H1 (cell line): ENCODE data around the gene RWDD3. TPM values are rescaled to one million over a fixed set of nuclear protein-coding genes. Genes with fewer than 3 reads are reported as not detected.

Source experiments
- CTCF ChIA-PET: fragments of 300-600 bp; sonication (Branson Sonifier 250); formaldehyde crosslinking; loops from one replicate; lab custom pipeline; 2021; ENCODE audit not compliant: partially characterized antibody; lab: Charles Lee
- POLR2A ChIA-PET: fragments of 300-600 bp; sonication (Branson Sonifier 250); formaldehyde crosslinking; loops from one replicate; lab custom pipeline; 2021; ENCODE audit warnings: inconsistent platforms; ENCODE audit not compliant: partially characterized antibody; lab: Charles Lee
- DNase-seq, 2 experiments: peaks; one replicate each; pipeline versions ENCODE4 v3.0.0 to v3.0.0-alpha.2; 2010 to 2022; ENCODE audit warnings: low spot score in 2 of 2, low read depth in 1 of 2, mixed read lengths in 1 of 2
- FAIRE-seq: peaks from 2 replicates; lab custom pipeline; 2011; peaks lifted over from hg19 to GRCh38; lab: Jason Lieb, UNC
- H2AFZ ChIP-seq: 2 replicates; pipeline ENCODE4 v1.8.1; 2012; ENCODE audit warnings: low read length, inconsistent platforms
- H2AK5ac ChIP-seq: 2 replicates; pipeline ENCODE4 v1.6.1; 2013; ENCODE audit warnings: low read depth, low read length
- H2BK120ac ChIP-seq: replicated peaks from 2 replicates; pipeline ENCODE3; 2013; ENCODE audit warnings: low read depth, low read length, inconsistent platforms
- H2BK12ac ChIP-seq: 2 replicates; pipeline ENCODE4 v1.6.1; 2013; ENCODE audit warnings: low read depth, low read length
- H2BK15ac ChIP-seq: 2 replicates; pipeline ENCODE4 v1.6.1; 2013; ENCODE audit warnings: low read length
- H2BK20ac ChIP-seq: 2 replicates; pipeline ENCODE4 v1.6.1; 2013; ENCODE audit warnings: low read length
- H2BK5ac ChIP-seq: 2 replicates; pipeline ENCODE4 v1.6.1; 2013; ENCODE audit warnings: low read depth, low read length
- H3K14ac ChIP-seq: 2 replicates; pipeline ENCODE4 v1.6.1; 2013; ENCODE audit warnings: inconsistent platforms; ENCODE audit not compliant: insufficient read length
- H3K18ac ChIP-seq: 2 replicates; pipeline ENCODE4 v1.6.1; 2013; ENCODE audit warnings: low read length; ENCODE audit errors: extremely low read depth
- H3K23ac ChIP-seq: 2 replicates; pipeline ENCODE4 v1.6.1; 2013; ENCODE audit warnings: inconsistent platforms; ENCODE audit not compliant: insufficient read length
- H3K23me2 ChIP-seq: 2 replicates; pipeline ENCODE4 v1.6.1; 2013; ENCODE audit warnings: low read depth, low read length
- H3K27ac ChIP-seq: 2 replicates; pipeline ENCODE4 v1.6.1; 2011; ENCODE audit warnings: low read depth, low read length, inconsistent platforms
- H3K27me3 ChIP-seq, 4 experiments: replicated peaks in 1 of 4; 1 replicate in 1 of 4; 2 replicates in 3 of 4; pipeline versions ENCODE4 v1.6.1 to v1.8.1; 2011 to 2013; ENCODE audit warnings: low read length in 3 of 4, mild to moderate bottlenecking in 3 of 4, inconsistent platforms in 2 of 4, mixed read lengths in 2 of 4, moderate library complexity in 1 of 4; ENCODE audit not compliant: control insufficient read depth in 3 of 4, insufficient read depth in 3 of 4; ENCODE audit errors: extremely low read depth in 1 of 4
- H3K36me3 ChIP-seq, 4 experiments: 2 replicates each; pipeline versions ENCODE4 v1.6.1 to v1.8.1; 2011 to 2013; ENCODE audit warnings: mild to moderate bottlenecking in 4 of 4, low read length in 3 of 4, moderate library complexity in 2 of 4, control low read depth in 1 of 4, inconsistent platforms in 1 of 4; ENCODE audit not compliant: insufficient read depth in 4 of 4, control insufficient read depth in 2 of 4
- H3K4ac ChIP-seq: replicated peaks from 2 replicates; pipeline ENCODE3; 2013; ENCODE audit warnings: low read length, low read depth, mixed read lengths, inconsistent platforms; ENCODE audit not compliant: insufficient read length
- H3K4me1 ChIP-seq, 4 experiments: replicated peaks in 1 of 4; 1 replicate in 1 of 4; 2 replicates in 3 of 4; pipeline versions ENCODE4 v1.6.1 to v1.8.1; 2011 to 2013; ENCODE audit warnings: low read length in 3 of 4, inconsistent platforms in 2 of 4, mixed read lengths in 1 of 4; ENCODE audit not compliant: insufficient read depth in 4 of 4, control insufficient read depth in 3 of 4
- H3K4me2 ChIP-seq, 2 experiments: 2 replicates each; pipeline versions ENCODE4 v1.6.1 to v1.8.1; 2011 to 2013; ENCODE audit warnings: low read depth in 2 of 2, low read length in 2 of 2, control low read depth in 1 of 2, inconsistent platforms in 1 of 2, mild to moderate bottlenecking in 1 of 2; ENCODE audit not compliant: insufficient read depth in 1 of 2
- H3K4me3 ChIP-seq, 4 experiments: fragments of 200-600, 300-600 bp in 1 of 4; sonication (generic), shearing (Covaris generic), sonication (Bioruptor Twin) in 1 of 4; 2 replicates each; pipeline versions ENCODE4 v1.5.1 to v1.8.1; 2011 to 2016; ENCODE audit warnings: low read length in 4 of 4, low read depth in 3 of 4, control low read depth in 2 of 4, inconsistent platforms in 2 of 4, mild to moderate bottlenecking in 2 of 4, mixed read lengths in 1 of 4, moderate library complexity in 1 of 4; ENCODE audit not compliant: insufficient read depth in 2 of 4; ENCODE audit errors: extremely low read depth in 1 of 4
- H3K56ac ChIP-seq: replicated peaks from 2 replicates; pipeline ENCODE3; 2013; ENCODE audit warnings: low read depth, mild to moderate bottlenecking, mixed read lengths, low read length, inconsistent platforms; ENCODE audit not compliant: insufficient read length
- H3K79me1 ChIP-seq: 2 replicates; pipeline ENCODE4 v1.6.1; 2013; ENCODE audit warnings: low read depth, low read length, control low read depth
- H3K79me2 ChIP-seq, 2 experiments: 2 replicates each; pipeline versions ENCODE4 v1.6.1 to v1.8.1; 2012 to 2013; ENCODE audit warnings: low read length in 2 of 2, mild to moderate bottlenecking in 2 of 2, inconsistent platforms in 1 of 2; ENCODE audit not compliant: insufficient read depth in 2 of 2, control insufficient read depth in 1 of 2
- H3K9ac ChIP-seq, 4 experiments: replicated peaks in 1 of 4; 1 replicate in 1 of 4; 2 replicates in 3 of 4; pipeline versions ENCODE4 v1.6.1 to v1.8.1; 2011 to 2013; ENCODE audit warnings: low read depth in 3 of 4, low read length in 3 of 4, control low read depth in 2 of 4, mild to moderate bottlenecking in 2 of 4, moderate library complexity in 2 of 4, inconsistent platforms in 1 of 4; ENCODE audit errors: extremely low read depth in 1 of 4
- H3K9me3 ChIP-seq, 2 experiments: 2 replicates each; pipeline versions ENCODE4 v1.6.1 to v1.8.1; 2012 to 2013; ENCODE audit warnings: mild to moderate bottlenecking in 2 of 2, moderate library complexity in 2 of 2, control low read depth in 1 of 2, inconsistent platforms in 1 of 2, low read depth in 1 of 2, low read length in 1 of 2, mixed read lengths in 1 of 2; ENCODE audit not compliant: insufficient read depth in 2 of 2
- H4K20me1 ChIP-seq, 2 experiments: replicated peaks in 1 of 2; 2 replicates each; pipeline versions ENCODE3 to v1.8.1; 2011 to 2013; ENCODE audit warnings: inconsistent platforms in 2 of 2, low read length in 2 of 2, mild to moderate bottlenecking in 1 of 2; ENCODE audit not compliant: insufficient read depth in 2 of 2, control insufficient read depth in 1 of 2
- H4K5ac ChIP-seq: 2 replicates; pipeline ENCODE4 v1.6.1; 2013; ENCODE audit warnings: low read length, low read depth, mixed read lengths, inconsistent platforms; ENCODE audit not compliant: insufficient read length
- H4K8ac ChIP-seq: 2 replicates; pipeline ENCODE4 v1.8.0; 2013; ENCODE audit warnings: mild to moderate bottlenecking, moderate library complexity, low read length, inconsistent platforms; ENCODE audit not compliant: insufficient read depth; ENCODE audit errors: extremely low read depth
- H4K91ac ChIP-seq: replicated peaks from 2 replicates; pipeline ENCODE3; 2013; ENCODE audit warnings: low read length, mixed read lengths, inconsistent platforms; ENCODE audit not compliant: insufficient read length
- ASH2L ChIP-seq: fragments of 200-600, 300-600 bp; sonication (generic); IDR thresholded peaks from one replicate; pipeline ENCODE4 v1.7.1; 2017; ENCODE audit warnings: low read length
- CEBPB ChIP-seq: IDR thresholded peaks from 2 replicates; pipeline ENCODE4 v1.6.1; 2012; ENCODE audit warnings: low read depth, low read length
- CHD1 ChIP-seq: IDR thresholded peaks from 2 replicates; pipeline ENCODE4 v1.6.1; 2012; ENCODE audit warnings: low read depth, low read length, improper control_type of control experiment
- CTBP2 ChIP-seq: IDR thresholded peaks from 2 replicates; pipeline ENCODE4 v1.7.0; 2011; ENCODE audit warnings: borderline replicate concordance, mild to moderate bottlenecking, moderate library complexity, mixed read lengths, low read length; ENCODE audit not compliant: insufficient read depth, insufficient read length
- HDAC6 ChIP-seq: IDR thresholded peaks from one replicate; pipeline ENCODE4 v1.7.1; 2012; ENCODE audit warnings: low read depth, mild to moderate bottlenecking, inconsistent platforms, low read length, moderate library complexity
- RAD21 ChIP-seq, 2 experiments: IDR thresholded peaks in 1 of 2; conservative IDR thresholded peaks in 1 of 2; 2 replicates each; pipeline ENCODE4 v1.6.1; 2011; ENCODE audit warnings: low read depth in 2 of 2, low read length in 2 of 2, improper control_type of control experiment in 1 of 2, inconsistent platforms in 1 of 2, mild to moderate bottlenecking in 1 of 2, moderate library complexity in 1 of 2
- RXRA ChIP-seq: IDR thresholded peaks from 2 replicates; pipeline ENCODE4 v1.6.1; 2011; ENCODE audit warnings: low read depth, mild to moderate bottlenecking, low read length, moderate library complexity; ENCODE audit not compliant: insufficient read depth
- SIRT6 ChIP-seq: IDR thresholded peaks from one replicate; pipeline ENCODE4 v1.7.1; 2012; ENCODE audit warnings: low read length, inconsistent platforms
- SP2 ChIP-seq: IDR thresholded peaks from 2 replicates; pipeline ENCODE4 v1.6.1; 2012; ENCODE audit warnings: mild to moderate bottlenecking, low read length, inconsistent platforms
- SUZ12 ChIP-seq: fragments of 200-600 bp; sonication (generic); IDR thresholded peaks from 2 replicates; pipeline ENCODE4 v1.6.1; 2012; ENCODE audit warnings: mild to moderate bottlenecking, inconsistent platforms, low read length, moderate library complexity, mixed read lengths
- TBP ChIP-seq: IDR thresholded peaks from 2 replicates; pipeline ENCODE4 v1.6.1; 2011; ENCODE audit warnings: low read depth, low read length, improper control_type of control experiment
- TEAD4 ChIP-seq: IDR thresholded peaks from 2 replicates; pipeline ENCODE4 v1.6.1; 2012; ENCODE audit warnings: low read depth, low read length, inconsistent platforms, mixed read lengths
- WGBS, 2 experiments: shearing (Covaris generic) in 1 of 2; methylation state at CpG; one replicate each; pipeline versions ENCODE4 v1.1.6 to v1.1.7; 2013 to 2015; ENCODE audit warnings: low lambda C conversion rate in 2 of 2, mixed read lengths in 2 of 2, inconsistent platforms in 1 of 2, low coverage in 1 of 2, missing lambda C conversion rate in 1 of 2; ENCODE audit not compliant: insufficient replicate concordance in 2 of 2, insufficient coverage in 1 of 2, insufficient read length in 1 of 2; ENCODE audit errors: extremely low coverage in 1 of 2, missing lambda C conversion rate in 1 of 2; 5-methylcytosine and 5-hydroxymethylcytosine counted together
- polyA plus RNA-seq, 7 experiments: library from polyadenylated mRNA; depleted of rRNA in 3 of 7; stranded (reverse) in 5 of 7; unstranded in 2 of 7; fragments of >200 nt in 5 of 7; fragments of 200-250 nt in 2 of 7; gene quantifications; 1 replicate in 5 of 7; 2 replicates in 1 of 7; 4 replicates in 1 of 7; pipeline versions ENCODE4 v1.2.1 to v1.2.3, GENCODE V29; 2011 to 2013; ENCODE audit warnings: missing spikeins in 2 of 7, mixed read lengths in 2 of 7
- total RNA-seq: library from RNA; stranded (reverse); fragmentation: NEBNext Ultra II Directional; extraction: Animal tissue kit (Norgen Biotek cat#: 25700); gene quantifications from 2 replicates; pipeline ENCODE4 v1.2.1, GENCODE V29; 2021
- TF ChIP-seq, protein P1 (sequence below): IDR thresholded peaks from 2 replicates; pipeline ENCODE4 v1.6.1; 2012; ENCODE audit warnings: low read length, inconsistent platforms

RWDD3 gene
- total and polyA plus RNA-seq, 2 of the 8 experiments (the other 6 are each of a cell fraction or from before 2014, with no cell fraction given) = 7.9 to 14.5 TPM

DNA sequence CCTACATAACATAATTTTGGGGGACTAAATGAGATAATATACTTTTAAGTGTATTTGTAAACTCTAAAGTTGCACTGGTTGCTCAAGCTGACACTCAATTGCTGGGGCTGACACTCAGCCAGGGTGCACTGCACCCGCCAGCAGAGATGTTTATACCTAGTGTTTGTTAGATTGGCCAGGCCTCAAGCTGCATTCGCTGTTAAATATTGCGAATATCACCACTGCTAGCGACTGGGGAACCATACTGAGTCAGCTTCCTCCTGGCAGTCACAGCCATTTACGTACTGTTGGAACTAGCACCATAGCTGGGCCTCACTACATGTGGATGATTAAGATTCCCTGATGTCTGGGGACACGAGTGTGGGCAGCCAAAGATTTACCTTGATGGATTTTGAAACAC, 12.7 kb upstream of the RWDD3 start:
- Histone ChIP-seq H3K56ac (no peak overlapping the region), H3K9me3 (no peaks in the 10 kb centered on the region; a peak in 1 of 4 replicates), H4K20me1 (no peaks in the 10 kb centered on the region), H2BK5ac (no peak overlapping the region), H3K79me1 (no peaks in the 10 kb centered on the region), H3K14ac (no peak overlapping the region), H4K8ac (no peak overlapping the region), H3K4me2 (no peak overlapping the region), H2AK5ac (no peak overlapping the region), H3K27ac (no peak overlapping the region), H2BK120ac (no peak overlapping the region), H3K4me3 (no peak overlapping the region), H2AFZ (peak overlapping the region; percentile 92; the same call in 1 of the 2 replicates), H4K91ac (no peak overlapping the region), H2BK15ac (no peak overlapping the region), H3K23me2 (no peaks in the 10 kb centered on the region), H2BK12ac (no peak overlapping the region), H3K4me1 (peaks cover 0 to 5% (median 4%) of the 10 kb centered on the region in 4 experiments; a peak in 3 of 7 replicates), H3K18ac (no peak overlapping the region), H4K5ac (no peak overlapping the region), H3K79me2 (no peaks in the 10 kb centered on the region), H2BK20ac (no peak overlapping the region), H3K23ac (no peak overlapping the region), H3K36me3 (no peaks in the 10 kb centered on the region), H3K27me3 (no peaks in the 10 kb centered on the region), H3K4ac (no peak overlapping the region), H3K9ac (no peak overlapping the region)
- ChIA-PET CTCF (interaction anchor here (0.7 kb wide), 1 partner anchor 137 kb away, joined by 4 read pairs; no protein-coding TSS in a partner anchor), POLR2A (no interaction called here)
- DNase-seq = no peak
- peak; percentile 65 for FAIRE-seq
- 65% methylated on average over 6 of the region's 6 CpGs; no CpG with 5 or more reads in 1 of the 2 experiments for WGBS, 2 experiments
- TF ChIP-seq SIRT6 (no peak), CEBPB (no peak), RXRA (no peak), HDAC6 (no peak), CHD1 (no peak), TEAD4 (no peak), RAD21 (IDR thresholded peaks at IDR 0.05 in 1 of 2, conservative IDR thresholded peaks at IDR 0.05 in 1 of 2; ENCODE audit: low read depth in 2 of 2, low read length in 2 of 2) (no peak), TBP (no peak), SUZ12 (no peak), SP2 (no peak), CTBP2 (no peak), ASH2L (no peak)
- TF ChIP-seq, protein P1, sequence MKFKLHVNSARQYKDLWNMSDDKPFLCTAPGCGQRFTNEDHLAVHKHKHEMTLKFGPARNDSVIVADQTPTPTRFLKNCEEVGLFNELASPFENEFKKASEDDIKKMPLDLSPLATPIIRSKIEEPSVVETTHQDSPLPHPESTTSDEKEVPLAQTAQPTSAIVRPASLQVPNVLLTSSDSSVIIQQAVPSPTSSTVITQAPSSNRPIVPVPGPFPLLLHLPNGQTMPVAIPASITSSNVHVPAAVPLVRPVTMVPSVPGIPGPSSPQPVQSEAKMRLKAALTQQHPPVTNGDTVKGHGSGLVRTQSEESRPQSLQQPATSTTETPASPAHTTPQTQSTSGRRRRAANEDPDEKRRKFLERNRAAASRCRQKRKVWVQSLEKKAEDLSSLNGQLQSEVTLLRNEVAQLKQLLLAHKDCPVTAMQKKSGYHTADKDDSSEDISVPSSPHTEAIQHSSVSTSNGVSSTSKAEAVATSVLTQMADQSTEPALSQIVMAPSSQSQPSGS = no peak
